HG03439 (cell line): Measurements from ENCODE around the gene KLHL33.

Source experiments
- ATAC-seq: cut with Tn5 transposase; IDR thresholded peaks from one replicate; pipeline ENCODE4 v1.9.1; 2021; ENCODE audit warnings: mild to moderate bottlenecking, moderate library complexity; ENCODE audit not compliant: unreplicated experiment

Gene KLHL33

GRCh38 chr14:20380681-20381080, 55.3 kb downstream of the KLHL33 start:
- ATAC-seq = no peak

- no peak for ATAC-seq
These were observed 56.2 kb downstream of the KLHL33 start for GRCh38 chr14:20379743-20380142.

GRCh38 chr14:20377171-20377570, 58.8 kb downstream of the KLHL33 start:
- ATAC-seq = no peak

GRCh38 chr14:20376071-20376588, 59.8 kb downstream of the KLHL33 start:
- ATAC-seq = no peak
